Fibroblast of pulmonary artery (primary cell): ENCODE data around the gene HBG2.
"Not testable (repeated sequence)": the region's sequence is repeated elsewhere in the genome, so short reads cannot be mapped to it uniquely, and the experiment has no call there.

ENCODE experiments used
- DNase-seq: peaks from one replicate; pipeline ENCODE4 v3.0.0-alpha.2; 2010; ENCODE audit warnings: low read depth
- H3K4me3 ChIP-seq: replicated peaks from 2 replicates; pipeline ENCODE4 v1.5.1; 2011; ENCODE audit warnings: low read depth, mild to moderate bottlenecking, control low read depth, low read length, moderate library complexity
- TF ChIP-seq, protein P1 (sequence below): IDR thresholded peaks from 2 replicates; pipeline ENCODE4 v1.5.1; 2011; ENCODE audit warnings: mild to moderate bottlenecking, control low read depth, low read length, inconsistent platforms; ENCODE audit errors: missing control alignments

Gene HBG2

DNA sequence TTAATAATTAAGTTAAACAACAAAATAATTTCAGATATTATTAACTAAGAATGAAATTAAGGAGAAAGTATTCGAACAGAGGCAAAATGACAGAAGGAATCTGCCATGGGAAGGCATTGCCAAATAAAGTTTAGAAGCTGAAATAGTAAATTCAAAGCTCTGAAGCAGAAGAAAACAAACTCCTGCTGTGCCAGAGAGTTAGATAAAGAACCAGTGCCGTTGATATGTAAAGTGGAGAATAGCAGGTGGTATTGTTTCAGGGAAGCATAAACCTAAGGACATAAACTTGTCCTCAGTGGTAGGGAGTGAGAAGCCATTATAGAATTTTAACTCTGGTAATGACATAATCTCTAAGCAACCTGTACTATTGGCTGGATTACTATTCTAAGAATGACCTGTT is 2.7 kb upstream of the HBG2 start:
- TF ChIP-seq, protein P1, sequence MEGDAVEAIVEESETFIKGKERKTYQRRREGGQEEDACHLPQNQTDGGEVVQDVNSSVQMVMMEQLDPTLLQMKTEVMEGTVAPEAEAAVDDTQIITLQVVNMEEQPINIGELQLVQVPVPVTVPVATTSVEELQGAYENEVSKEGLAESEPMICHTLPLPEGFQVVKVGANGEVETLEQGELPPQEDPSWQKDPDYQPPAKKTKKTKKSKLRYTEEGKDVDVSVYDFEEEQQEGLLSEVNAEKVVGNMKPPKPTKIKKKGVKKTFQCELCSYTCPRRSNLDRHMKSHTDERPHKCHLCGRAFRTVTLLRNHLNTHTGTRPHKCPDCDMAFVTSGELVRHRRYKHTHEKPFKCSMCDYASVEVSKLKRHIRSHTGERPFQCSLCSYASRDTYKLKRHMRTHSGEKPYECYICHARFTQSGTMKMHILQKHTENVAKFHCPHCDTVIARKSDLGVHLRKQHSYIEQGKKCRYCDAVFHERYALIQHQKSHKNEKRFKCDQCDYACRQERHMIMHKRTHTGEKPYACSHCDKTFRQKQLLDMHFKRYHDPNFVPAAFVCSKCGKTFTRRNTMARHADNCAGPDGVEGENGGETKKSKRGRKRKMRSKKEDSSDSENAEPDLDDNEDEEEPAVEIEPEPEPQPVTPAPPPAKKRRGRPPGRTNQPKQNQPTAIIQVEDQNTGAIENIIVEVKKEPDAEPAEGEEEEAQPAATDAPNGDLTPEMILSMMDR: no peak
- no peak overlapping the region for H3K4me3 ChIP-seq
- DNase-seq: no peak

DNA sequence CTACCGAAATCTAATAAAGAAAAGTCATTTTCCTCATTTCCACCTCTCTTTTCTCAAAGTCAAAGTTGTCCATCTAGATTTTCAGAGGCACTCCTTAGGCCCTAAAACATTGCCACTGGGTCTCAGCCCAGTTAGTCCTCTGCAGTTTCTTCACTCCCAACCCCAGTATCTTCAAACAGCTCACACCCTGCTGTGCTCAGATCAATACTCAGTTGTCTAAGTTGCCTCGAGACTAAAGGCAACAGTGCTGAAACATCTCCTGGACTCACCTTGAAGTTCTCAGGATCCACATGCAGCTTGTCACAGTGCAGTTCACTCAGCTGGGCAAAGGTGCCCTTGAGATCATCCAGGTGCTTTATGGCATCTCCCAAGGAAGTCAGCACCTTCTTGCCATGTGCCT is 558 bp downstream of the HBG2 start:
- DNase-seq, H3K4me3 ChIP-seq: not testable (repeated sequence)

DNA sequence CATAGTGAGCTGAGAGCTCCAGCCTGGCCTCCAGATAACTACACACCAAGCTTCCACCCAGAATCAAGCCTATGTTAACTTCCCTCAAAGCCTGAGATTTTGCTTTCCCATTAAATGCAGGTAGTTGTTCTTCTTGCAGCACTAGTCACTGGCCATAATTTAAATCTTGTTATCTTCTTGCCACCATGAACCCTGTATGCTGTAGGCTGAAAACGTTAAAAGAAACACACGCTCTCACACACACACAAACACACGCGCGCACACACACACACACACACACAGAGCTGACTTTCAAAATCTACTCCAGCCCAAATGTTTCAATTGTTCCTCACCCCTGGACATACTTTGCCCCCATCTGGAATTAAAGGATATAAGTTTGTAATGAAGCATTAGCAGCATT is 1.1 kb downstream of the HBG2 start:
- not testable (repeated sequence) for DNase-seq, H3K4me3 ChIP-seq

DNA sequence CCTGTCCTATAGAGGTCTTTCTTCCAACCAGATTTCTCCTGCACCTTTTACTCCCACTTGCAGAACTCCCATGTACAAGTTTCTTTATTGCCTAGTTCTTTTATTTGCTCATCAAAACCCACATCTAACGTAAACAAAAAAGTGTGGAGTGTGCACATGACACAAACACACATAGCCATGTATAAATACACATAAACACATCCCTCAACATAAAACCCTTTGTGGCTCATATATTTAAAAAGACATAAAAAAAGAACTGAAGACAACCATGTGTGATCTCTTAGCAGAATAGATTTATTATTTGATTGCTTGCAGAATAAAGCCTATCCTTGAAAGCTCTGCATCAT is 1.7 kb downstream of the HBG2 start:
- no peak overlapping the region for H3K4me3 ChIP-seq
- TF ChIP-seq, protein P1: no peak
- DNase-seq: no peak

DNA sequence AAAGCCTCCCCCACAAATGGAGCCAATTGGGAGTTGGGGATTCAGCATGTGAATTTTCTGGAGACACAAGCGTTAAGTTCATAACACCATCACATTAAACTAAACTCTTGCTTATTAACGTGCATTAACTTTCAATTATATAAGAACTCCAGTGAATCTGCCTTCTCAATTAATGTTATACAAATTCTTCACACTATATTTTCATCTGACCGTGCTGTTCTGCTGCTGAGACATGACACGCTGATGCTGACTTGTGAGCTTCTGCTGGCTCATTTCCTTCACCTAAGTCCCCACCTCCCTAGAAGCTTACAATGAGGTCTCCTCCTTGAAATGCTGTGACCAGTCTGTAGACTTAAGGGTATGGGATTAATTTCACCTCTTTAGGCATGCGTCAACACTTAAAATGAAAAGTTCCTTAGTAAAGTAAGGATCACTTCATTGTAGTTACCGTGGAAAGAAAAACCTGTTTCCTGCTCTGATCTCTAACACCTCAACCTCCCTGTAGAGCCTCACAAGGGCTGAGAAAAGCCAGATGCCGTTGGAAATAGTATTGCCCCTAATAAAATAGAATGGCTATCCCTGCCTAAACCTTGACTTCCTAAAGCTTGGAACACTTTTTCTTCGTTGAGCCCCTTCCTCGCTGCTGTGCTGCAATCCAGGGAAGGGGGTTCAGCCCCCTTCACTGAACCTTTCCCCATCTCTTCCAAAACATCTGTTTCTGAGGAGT is 2.2 kb downstream of the HBG2 start:
- TF ChIP-seq, protein P1: no peak
- no peak overlapping the region for H3K4me3 ChIP-seq
- no peak for DNase-seq

DNA sequence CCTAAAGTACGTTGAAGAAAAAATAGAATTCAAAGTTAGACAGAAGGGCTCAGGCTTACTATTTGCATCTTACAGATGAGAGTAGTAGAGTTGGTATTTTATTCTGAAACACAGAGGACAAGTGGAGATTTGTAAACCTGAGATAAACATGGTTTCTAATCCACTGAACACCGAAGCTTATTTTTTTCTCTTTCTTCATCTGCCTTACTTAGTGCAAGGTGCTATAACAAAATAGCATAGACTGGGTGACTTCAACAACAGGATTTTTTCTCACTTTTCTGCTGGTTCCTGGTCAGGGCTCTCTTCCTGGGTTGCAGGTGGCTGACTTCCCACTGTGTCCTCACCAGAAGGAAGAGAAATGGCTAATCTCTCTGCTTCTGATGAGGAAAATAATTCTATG is 2.8 kb downstream of the HBG2 start:
- DNase-seq: no peak
- no peak overlapping the region for H3K4me3 ChIP-seq

DNA sequence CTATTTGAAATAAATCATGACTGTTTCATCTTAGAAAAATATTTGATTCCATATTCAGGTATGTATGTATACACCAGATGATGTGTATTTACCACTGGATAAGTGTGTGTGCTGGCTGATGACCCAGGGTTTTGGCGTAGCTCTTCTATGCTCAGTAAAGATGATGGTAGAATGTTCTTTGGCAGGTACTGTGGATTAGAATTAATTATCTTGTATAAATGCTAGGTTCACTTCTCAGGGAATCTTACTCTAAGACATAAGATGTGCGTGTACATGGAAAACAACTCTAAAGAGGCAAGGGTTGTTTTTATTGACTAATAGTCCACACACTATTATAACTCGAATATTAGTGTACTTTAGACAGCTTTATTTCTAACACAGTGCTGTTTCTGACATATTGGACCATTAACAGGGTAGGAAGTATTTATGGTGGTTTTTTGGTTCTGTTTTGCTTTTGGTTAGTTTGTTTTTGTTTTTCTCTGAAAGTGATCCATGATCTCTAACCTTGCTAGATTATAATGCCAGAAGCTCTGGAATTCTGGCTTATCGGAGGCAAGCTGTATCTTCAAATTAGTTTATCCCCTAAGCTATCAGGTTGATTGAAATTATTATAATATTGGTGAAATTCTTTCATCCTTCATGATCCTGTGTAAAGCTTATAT is 3.9 kb downstream of the HBG2 start:
- TF ChIP-seq, protein P1: no peak
- DNase-seq: no peak
- no peak overlapping the region for H3K4me3 ChIP-seq

More for the DNA sequence above, 2.8 kb downstream of the HBG2 start:
- TF ChIP-seq, protein P1: no peak

DNA sequence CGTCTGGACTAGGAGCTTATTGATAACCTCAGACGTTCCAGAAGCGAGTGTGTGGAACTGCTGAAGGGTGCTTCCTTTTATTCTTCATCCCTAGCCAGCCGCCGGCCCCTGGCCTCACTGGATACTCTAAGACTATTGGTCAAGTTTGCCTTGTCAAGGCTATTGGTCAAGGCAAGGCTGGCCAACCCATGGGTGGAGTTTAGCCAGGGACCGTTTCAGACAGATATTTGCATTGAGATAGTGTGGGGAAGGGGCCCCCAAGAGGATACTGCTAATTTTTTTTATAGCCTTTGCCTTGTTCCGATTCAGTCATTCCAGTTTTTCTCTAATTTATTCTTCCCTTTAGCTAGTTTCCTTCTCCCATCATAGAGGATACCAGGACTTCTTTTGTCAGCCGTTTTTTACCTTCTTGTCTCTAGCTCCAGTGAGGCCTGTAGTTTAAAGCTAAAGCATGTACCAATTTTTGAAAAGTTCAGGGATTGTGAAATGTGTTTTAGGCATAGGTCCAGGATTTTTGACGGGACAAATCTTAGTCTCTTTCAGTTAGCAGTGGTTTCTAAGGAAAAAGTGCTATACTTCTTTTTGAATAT is 4.7 kb downstream of the HBG2 start, which contains the start of gene HBG1:
TSS of gene HBG1 (minus strand) at position 51 of the 590 bp plus-strand sequence. CDS start 53 bp downstream, outside the sequence.
- not testable (repeated sequence) for H3K4me3 ChIP-seq
- DNase-seq: peak; percentile 29

DNA sequence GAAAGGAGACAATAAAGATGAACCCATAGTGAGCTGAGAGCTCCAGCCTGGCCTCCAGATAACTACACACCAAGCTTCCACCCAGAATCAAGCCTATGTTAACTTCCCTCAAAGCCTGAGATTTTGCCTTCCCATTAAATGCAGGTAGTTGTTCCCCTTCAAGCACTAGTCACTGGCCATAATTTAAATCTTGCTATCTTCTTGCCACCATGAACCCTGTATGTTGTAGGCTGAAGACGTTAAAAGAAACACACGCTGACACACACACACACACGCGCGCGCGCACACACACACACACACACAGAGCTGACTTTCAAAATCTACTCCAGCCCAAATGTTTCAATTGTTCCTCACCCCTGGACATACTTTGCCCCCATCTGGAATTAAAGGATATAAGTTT is 6.1 kb downstream of the HBG2 start:
- H3K4me3 ChIP-seq, DNase-seq: not testable (repeated sequence)
